ENCODE data around the gene MPC2. TPM values are rescaled to one million over a fixed set of nuclear protein-coding genes. Genes with fewer than 3 reads are reported as not detected.

MPC2 gene
- total and polyA plus RNA-seq, 2 of the 8 experiments (the other 6 are each of a cell fraction or from before 2014, with no cell fraction given), result 18.6 to 40.9 TPM

DNA sequence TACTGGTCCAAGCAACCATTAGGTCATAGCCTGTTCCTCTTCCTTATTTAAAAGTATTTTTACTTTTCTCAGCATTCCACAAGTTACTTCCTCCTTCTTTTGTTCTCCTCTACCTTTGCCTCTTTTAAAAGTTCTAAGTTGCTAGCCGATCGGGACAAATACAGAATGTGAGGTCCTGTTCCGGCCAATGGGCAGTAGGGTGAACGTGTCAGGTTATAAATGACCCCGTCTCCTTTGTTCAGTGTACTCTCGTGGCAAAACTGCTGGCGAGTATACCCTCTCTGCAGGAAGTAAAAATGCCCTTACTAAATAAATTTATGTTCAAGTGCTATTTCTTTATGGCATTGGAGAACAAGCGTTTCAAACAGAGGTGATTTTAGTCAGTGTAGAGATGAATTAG is 25.5 kb downstream of the MPC2 start:
- Histone ChIP-seq H2BK15ac (ENCODE audit: low read length) (no peak overlapping the region), H3K27me3 (replicated peaks in 1 of 4; ENCODE audit: control insufficient read depth in 3 of 4, extremely low read depth in 1 of 4, insufficient read depth in 3 of 4, low read length in 3 of 4) (no peaks in the 10 kb centered on the region), H2BK20ac (ENCODE audit: low read length) (no peak overlapping the region), H3K4me3 (ENCODE audit: extremely low read depth in 1 of 4, insufficient read depth in 2 of 4, low read depth in 3 of 4, low read length in 4 of 4) (no peak overlapping the region), H3K14ac (ENCODE audit: insufficient read length) (no peak overlapping the region), H3K4me1 (replicated peaks in 1 of 4; ENCODE audit: control insufficient read depth in 3 of 4, insufficient read depth in 4 of 4, low read length in 3 of 4) (no peaks in the 10 kb centered on the region), H3K36me3 (ENCODE audit: control insufficient read depth in 2 of 4, insufficient read depth in 4 of 4, low read length in 3 of 4) (no peaks in the 10 kb centered on the region; a peak in 1 of 8 replicates), H2BK120ac (replicated peaks; ENCODE audit: low read depth, low read length) (no peak overlapping the region), H3K79me1 (ENCODE audit: low read depth, low read length) (no peaks in the 10 kb centered on the region), H4K20me1 (replicated peaks in 1 of 2; ENCODE audit: control insufficient read depth in 1 of 2, insufficient read depth in 2 of 2, low read length in 2 of 2) (no peaks in the 10 kb centered on the region), H4K91ac (replicated peaks; ENCODE audit: insufficient read length, low read length) (no peak overlapping the region), H2BK12ac (ENCODE audit: low read depth, low read length) (no peak overlapping the region), H2BK5ac (ENCODE audit: low read depth, low read length) (no peak overlapping the region), H3K23ac (ENCODE audit: insufficient read length) (no peak overlapping the region), H3K56ac (replicated peaks; ENCODE audit: insufficient read length, low read depth, low read length) (no peak overlapping the region), H3K4ac (replicated peaks; ENCODE audit: insufficient read length, low read depth, low read length) (no peak overlapping the region), H4K8ac (ENCODE audit: extremely low read depth, insufficient read depth, low read length) (no peak overlapping the region), H3K18ac (ENCODE audit: extremely low read depth, low read length) (no peak overlapping the region), H3K79me2 (ENCODE audit: control insufficient read depth in 1 of 2, insufficient read depth in 2 of 2, low read length in 2 of 2) (no peaks in the 10 kb centered on the region), H3K23me2 (ENCODE audit: low read depth, low read length) (no peaks in the 10 kb centered on the region), H3K4me2 (ENCODE audit: insufficient read depth in 1 of 2, low read depth in 2 of 2, low read length in 2 of 2) (no peak overlapping the region), H3K27ac (ENCODE audit: low read depth, low read length) (no peak overlapping the region), H3K9ac (replicated peaks in 1 of 4; ENCODE audit: extremely low read depth in 1 of 4, low read depth in 3 of 4, low read length in 3 of 4) (no peak overlapping the region), H4K5ac (ENCODE audit: insufficient read length, low read depth, low read length) (no peak overlapping the region), H2AK5ac (ENCODE audit: low read depth, low read length) (no peak overlapping the region), H3K9me3 (ENCODE audit: insufficient read depth in 2 of 2, low read depth in 1 of 2, low read length in 1 of 2) (peaks cover 13 to 17% of the 10 kb centered on the region in 2 experiments), H2AFZ (ENCODE audit: low read length) (no peak overlapping the region)
- FAIRE-seq (no peak), DNase-seq (ENCODE audit: low read depth in 1 of 2, low spot score in 2 of 2) (no peak)
- TF ChIP-seq BACH1 (IDR thresholded peaks at IDR 0.05; ENCODE audit: low read length), result no peak
- TF ChIP-seq EGR1 (IDR thresholded peaks at IDR 0.05; ENCODE audit: borderline replicate concordance, low read depth, low read length), result no peak
- TF ChIP-seq USF2 (IDR thresholded peaks at IDR 0.05; ENCODE audit: low read length), result no peak
- CTCF ChIA-PET (ENCODE audit: partially characterized antibody), result no interaction called here
- POLR2A ChIA-PET (ENCODE audit: partially characterized antibody), result interaction anchor here (4.1 kb wide), 1 partner anchor 24 kb away, joined by 22 read pairs; the partner anchor contains the start of gene DCAF6
- 92% methylated on average over 8 of the region's 8 CpGs; no CpG with 5 or more reads in 1 of the 2 experiments for WGBS, 2 experiments (ENCODE audit: extremely low coverage in 1 of 2, insufficient coverage in 1 of 2, insufficient read length in 1 of 2, insufficient replicate concordance in 2 of 2, low coverage in 1 of 2, low lambda C conversion rate in 2 of 2, missing lambda C conversion rate in 1 of 2)
